ENCODE data around the gene MEF2C.

The MEF2C gene

DNA sequence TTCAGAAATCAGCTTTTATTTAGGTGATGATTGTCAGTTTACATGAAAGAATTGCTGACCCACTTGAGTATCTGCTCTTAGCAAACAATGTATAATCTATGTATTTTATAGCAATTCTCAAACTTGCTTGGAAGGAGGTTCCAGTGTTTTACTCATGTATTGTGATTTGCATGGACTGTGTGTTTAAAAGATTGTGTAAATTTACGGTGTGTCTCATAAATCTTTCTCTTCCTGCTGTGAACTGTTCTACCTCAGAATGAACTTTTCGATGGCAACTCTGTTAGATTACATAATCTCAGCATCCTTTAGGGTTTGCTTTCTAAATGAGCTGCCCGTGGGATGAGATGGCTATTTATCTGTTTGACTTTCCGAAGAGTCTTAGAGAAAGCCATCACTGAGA, 122.5 kb downstream of the MEF2C start:
- DNase-seq (ENCODE audit: low read depth in 2 of 2), result no peak

DNA sequence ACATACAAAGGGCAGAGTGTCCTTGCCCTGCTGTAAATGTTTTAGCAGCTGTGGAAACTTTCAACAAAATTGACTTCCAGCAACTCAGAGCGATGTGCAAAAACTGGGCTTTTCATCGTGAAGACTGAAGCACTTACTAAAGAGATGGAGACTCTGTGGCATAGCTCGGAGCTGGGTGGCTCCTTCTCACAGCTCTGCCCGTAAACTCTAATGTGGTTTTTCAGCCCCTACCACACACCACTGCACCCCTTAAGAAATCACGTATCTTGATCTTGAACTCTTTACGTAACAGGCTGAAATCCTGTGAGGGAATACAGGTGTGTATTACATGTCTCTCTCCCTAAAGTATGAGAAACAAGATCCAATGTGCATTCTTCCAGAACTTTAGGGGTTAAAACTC, 124.4 kb downstream of the MEF2C start:
- no peak for DNase-seq (ENCODE audit: low read depth in 2 of 2)

GRCh38 chr5:88758184-88758583, 124.8 kb downstream of the MEF2C start:
- no peak for DNase-seq (ENCODE audit: low read depth in 2 of 2)

DNA sequence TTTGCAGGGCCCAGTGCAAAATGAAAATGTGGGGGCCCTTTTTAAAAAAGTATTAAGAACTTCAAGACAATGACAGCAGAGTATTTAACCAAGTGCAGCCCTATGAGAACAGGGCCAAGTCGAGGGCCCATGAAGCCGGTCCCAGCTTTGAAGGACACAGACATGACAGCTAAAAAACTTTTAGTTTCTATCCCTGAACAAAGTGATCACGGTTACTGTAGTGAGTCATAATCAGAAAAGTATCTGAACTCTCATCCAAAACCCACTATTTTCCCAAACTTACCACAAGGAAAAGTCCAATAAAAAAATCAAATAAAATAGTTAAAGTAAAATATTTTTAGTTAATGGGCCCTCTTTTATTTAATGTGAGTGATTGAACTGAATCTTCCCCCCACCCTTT, 126.0 kb downstream of the MEF2C start:
- DNase-seq (ENCODE audit: low read depth in 2 of 2), result no peak

GRCh38 chr5:88748666-88749065, 134.3 kb downstream of the MEF2C start:
- no peak for DNase-seq (ENCODE audit: low read depth in 2 of 2)

- DNase-seq (ENCODE audit: low read depth in 2 of 2), result no peak
These were observed 136.5 kb downstream of the MEF2C start for GRCh38 chr5:88746438-88746882.

DNA sequence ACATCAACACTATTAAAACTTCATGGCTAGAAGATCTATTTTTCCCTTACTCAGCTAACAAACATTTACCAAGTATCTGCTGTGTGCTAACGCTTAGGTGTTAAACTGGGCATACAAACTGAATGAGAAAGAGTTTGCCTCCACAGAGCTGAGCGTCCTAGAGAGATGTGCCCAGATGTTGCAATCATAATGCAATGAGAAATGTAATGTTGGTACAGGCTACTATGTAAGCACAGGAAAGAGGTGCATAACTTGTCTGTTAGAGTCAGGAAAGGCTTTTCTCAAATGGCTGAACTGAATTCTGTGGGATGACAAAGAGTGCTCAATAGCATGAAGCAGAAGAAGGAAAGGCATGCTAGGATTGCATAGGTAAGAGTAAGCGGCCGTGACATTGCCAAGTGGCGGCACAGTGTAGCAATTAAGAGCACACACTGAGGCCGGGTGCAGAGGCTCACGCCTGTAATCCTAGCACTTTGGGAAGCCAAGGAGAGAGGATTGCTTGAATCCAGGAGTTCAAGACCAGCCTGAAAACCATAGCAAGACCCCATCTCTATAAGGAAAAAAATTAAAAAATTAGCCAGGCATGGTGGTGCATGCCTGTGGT, 137.8 kb downstream of the MEF2C start:
- no peak for DNase-seq (ENCODE audit: low read depth in 2 of 2)

GRCh38 chr5:88743231-88743834, 139.7 kb downstream of the MEF2C start:
- DNase-seq (ENCODE audit: low read depth in 2 of 2), result no peak

DNA sequence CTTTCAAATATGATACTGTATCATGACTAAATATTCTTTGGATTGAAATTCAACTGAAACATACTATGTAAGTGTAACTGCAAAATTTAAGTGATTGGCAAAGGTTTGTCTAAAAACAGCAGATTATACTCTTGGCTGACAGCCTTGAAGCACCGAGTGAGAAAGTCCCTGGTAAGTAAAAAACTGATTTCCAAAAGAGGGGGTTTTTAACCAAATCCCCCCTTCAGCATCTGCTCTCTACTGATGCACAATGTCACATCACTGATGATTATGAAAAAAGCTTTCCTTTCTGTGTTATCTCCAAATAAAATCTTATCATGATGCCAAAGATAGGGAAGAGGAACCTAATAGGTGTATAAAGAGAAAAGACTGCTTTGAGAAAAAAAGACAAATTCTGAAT, 141.0 kb downstream of the MEF2C start:
- no peak for DNase-seq (ENCODE audit: low read depth in 2 of 2)

GRCh38 chr5:88740604-88741185, 142.3 kb downstream of the MEF2C start:
- DNase-seq (ENCODE audit: low read depth in 2 of 2), result no peak

DNA sequence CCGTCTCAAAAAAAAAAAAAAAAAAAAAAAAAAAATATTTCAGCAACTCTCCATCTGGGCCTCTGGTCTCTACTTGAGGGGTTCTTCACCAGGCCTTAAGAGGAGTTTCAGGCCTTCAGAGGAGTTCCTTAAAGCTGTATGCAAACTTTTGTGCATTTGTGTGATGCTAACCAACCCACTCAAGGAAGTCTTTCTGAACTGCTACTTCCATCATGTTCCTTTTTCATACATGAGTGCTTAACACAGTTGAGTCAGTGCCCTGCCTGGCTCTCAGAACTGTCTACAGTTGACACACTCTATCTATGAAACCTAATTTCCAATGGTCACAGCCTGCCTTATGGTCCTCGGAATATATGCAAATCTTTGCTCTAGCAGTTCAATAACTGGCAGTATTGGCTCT, 146.5 kb downstream of the MEF2C start:
- DNase-seq (ENCODE audit: low read depth in 2 of 2), result no peak

DNA sequence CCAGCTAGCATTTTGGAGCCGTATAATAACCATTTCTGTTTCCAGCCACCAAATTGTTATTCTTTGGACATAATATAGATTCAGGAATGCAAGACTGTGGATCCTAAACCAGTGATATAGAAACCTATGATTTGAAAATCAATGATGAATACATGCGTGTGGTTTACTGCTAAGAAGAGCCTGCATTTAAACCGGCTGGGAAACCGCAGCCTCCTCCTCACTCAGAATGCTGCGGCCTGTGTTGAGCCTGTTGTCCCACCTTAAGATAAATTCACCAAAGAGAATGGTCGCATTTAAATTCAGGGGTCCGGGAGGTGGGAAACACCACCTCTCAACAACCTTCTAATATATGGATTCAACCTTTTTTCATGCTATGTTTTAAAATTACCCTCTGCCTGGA, 148.0 kb downstream of the MEF2C start:
- DNase-seq (ENCODE audit: low read depth in 2 of 2), result no peak

GRCh38 chr5:88734191-88734640, 148.8 kb downstream of the MEF2C start:
- DNase-seq (ENCODE audit: low read depth in 2 of 2), result no peak

DNA sequence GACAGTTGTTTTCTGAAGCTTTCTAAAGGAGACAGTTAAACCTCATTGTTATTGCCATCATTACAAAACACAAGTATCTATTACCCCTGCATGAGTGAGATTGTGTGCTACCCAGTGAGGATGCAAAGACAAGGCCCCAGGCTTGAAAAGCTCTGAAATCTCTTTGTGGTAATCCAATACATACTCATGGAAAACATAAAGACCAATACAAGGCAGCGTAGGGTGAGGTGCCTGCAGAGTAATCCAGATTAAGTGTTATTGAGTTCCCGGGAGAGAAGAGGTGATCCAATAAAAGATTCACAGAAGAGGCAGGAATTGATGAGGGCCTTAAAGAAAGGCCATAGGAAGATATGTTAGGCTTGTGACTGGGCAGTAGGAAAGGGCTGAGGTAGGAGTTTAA, 150.1 kb downstream of the MEF2C start:
- DNase-seq (ENCODE audit: low read depth in 2 of 2), result no peak

DNA sequence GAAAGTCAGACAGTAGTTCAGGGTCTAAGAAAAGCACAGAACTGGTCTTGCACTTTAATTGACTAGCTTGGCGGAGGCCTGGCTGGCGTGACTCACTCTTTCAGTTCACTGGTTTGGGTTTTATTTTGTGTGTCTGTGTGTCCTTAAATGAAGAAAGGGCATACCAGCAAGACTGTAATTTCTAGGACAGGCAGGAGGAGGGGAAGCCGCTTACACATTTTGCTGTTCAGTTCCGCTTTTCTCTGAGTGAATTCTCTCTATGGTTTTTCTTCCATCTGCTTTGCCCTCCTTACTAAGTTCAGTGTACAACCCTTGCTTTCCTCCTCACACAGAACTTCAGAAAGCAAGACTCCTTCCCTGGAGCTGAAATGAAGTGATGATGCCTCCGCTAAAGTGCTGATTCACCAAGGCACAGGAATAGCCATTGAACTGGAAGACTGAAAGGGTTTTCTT, 150.8 kb downstream of the MEF2C start:
- no peak for DNase-seq (ENCODE audit: low read depth in 2 of 2)

GRCh38 chr5:88729829-88730182, 153.2 kb downstream of the MEF2C start:
- DNase-seq (ENCODE audit: low read depth in 2 of 2), result no peak

- peak; percentile 27 to 30 for DNase-seq (ENCODE audit: low read depth in 2 of 2)
These were observed 153.7 kb downstream of the MEF2C start for GRCh38 chr5:88729084-88729828.

DNA sequence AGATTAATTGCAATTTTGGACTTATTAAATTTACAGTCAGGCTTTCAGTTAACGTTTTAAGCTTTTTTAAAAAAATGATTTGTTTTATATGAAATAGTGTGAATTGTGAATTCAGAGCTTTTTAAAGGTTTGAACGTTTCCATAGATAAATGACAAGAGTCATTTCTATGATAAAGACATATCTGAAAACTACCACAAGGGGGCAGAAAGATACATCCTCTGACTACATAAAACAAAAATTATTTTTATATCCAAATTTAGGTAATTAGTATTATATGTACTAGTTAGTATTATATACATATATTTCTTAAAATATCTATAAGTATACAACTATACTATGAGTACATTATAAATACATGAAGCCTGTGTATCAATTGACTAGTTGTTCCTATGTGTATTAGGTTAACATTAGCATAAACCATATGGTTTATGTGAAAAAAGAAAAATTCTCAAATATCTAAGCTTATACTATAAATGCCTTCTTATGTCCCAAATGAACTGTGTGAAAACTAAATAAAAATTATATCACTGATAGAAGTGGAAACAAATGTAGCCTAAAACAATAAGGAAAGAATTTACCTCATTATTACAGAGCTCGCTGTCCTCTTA, 155.2 kb downstream of the MEF2C start:
- DNase-seq (ENCODE audit: low read depth in 2 of 2), result no peak

DNA sequence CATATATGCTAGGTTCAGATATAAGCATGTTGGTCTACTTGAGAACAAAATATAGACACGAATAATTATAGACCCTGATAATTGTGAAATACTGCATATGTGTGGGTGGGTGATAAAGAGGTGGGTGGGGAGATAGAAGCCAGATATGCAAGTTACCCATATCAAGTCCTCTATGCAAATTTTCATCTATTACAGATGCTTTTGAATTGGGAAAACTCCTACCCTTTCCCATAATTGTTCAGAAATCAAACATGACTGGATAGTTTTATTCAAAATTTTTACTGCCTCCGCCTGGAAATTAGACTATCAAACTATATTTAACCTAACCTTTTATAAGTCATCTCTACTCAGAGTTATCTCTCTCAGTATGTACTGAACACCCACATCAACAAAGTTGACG, 157.5 kb downstream of the MEF2C start:
- DNase-seq (ENCODE audit: low read depth in 2 of 2), result no peak

DNA sequence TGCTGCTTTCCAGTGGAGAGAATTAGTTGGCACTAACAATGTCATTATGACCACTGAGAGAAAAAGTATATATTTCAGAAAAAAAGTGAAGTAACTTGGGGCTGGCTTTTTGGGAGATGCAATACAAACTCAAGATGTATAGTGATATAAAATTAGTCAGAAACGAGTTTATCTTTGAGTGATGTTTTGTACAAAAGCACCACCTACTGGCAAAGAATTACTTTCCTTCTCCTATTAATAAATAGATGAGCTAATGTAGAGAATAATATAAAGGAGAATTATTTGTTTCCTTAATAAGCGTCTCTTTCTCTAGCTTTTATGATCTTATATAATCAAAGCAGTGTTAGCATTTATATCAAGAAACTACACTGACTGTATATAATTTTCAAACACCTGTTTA, 158.8 kb downstream of the MEF2C start:
- no peak for DNase-seq (ENCODE audit: low read depth in 2 of 2)

DNA sequence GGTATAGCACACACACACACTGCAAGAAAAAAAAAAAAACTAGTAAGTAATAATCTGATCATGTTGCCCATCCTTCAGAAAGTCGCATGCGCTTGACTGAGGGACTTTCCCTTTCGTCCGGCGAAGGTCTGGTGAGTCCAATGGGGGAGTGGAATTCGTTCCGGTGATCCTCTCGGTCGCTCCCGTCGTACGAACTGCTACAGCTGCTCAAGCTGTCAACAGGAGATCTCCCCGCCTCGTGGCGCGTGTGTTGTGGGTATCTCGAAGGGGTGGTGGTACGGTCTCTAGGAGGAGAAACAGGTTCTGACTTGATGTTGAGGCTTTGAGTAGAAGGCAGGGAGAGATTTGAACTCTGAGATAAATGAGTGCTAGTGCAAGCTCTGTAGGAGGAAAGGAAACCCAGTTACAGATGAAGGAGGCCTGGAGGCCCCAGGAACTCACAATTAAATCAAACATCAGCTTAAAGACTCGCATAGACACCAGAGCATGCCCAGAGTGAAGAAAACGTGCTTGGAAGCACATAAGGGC, 160.4 kb downstream of the MEF2C start:
- DNase-seq (ENCODE audit: low read depth in 2 of 2), result no peak

GRCh38 chr5:88719434-88719833, 163.6 kb downstream of the MEF2C start:
- no peak for DNase-seq (ENCODE audit: low read depth in 2 of 2)

All from activated CD8-positive, alpha-beta memory T cell treated with anti-CD3 and anti-CD28 coated beads for 4 hours (primary cell).